WERI-Rb-1 (cell line): ENCODE data around the gene DHCR24.
A peak's percentile ranks its signal among the peaks of the same experiment; 100 is the strongest.
"Not testable (repeated sequence)": the region's sequence is repeated elsewhere in the genome, so short reads cannot be mapped to it uniquely, and the experiment has no call there.

Experiments
- DNase-seq: peaks from one replicate; pipeline ENCODE4 v3.0.0-alpha.2; 2020
- H3K27ac ChIP-seq: fragments of 250-450 bp; sonication (Bioruptor Pico); 2 replicates; pipeline ENCODE4 v1.5.1; 2020; ENCODE audit warnings: mild to moderate bottlenecking, moderate library complexity
- H3K27me3 ChIP-seq: fragments of 250-450 bp; sonication (Bioruptor Pico); 2 replicates; pipeline ENCODE4 v1.5.1; 2021; ENCODE audit warnings: mild to moderate bottlenecking, low read depth, moderate library complexity; ENCODE audit not compliant: insufficient read depth, severe bottlenecking
- H3K36me3 ChIP-seq: fragments of 250-450 bp; sonication (Bioruptor Pico); 2 replicates; pipeline ENCODE4 v1.5.1; 2020; ENCODE audit warnings: mild to moderate bottlenecking, moderate library complexity
- H3K4me3 ChIP-seq: 2 replicates; pipeline ENCODE4 v1.5.1; 2011; ENCODE audit warnings: low read depth, mild to moderate bottlenecking, control low read depth, low read length
- H3K9me3 ChIP-seq: fragments of 250-450 bp; sonication (Bioruptor Pico); 2 replicates; pipeline ENCODE4 v1.5.1; 2021; ENCODE audit warnings: mild to moderate bottlenecking, moderate library complexity; ENCODE audit not compliant: severe bottlenecking
- TF ChIP-seq, protein P1 (sequence below): IDR thresholded peaks from 2 replicates; pipeline ENCODE4 v1.5.1; 2011; ENCODE audit warnings: low read depth, mild to moderate bottlenecking, control low read depth, inconsistent platforms, low read length

Gene DHCR24

DNA sequence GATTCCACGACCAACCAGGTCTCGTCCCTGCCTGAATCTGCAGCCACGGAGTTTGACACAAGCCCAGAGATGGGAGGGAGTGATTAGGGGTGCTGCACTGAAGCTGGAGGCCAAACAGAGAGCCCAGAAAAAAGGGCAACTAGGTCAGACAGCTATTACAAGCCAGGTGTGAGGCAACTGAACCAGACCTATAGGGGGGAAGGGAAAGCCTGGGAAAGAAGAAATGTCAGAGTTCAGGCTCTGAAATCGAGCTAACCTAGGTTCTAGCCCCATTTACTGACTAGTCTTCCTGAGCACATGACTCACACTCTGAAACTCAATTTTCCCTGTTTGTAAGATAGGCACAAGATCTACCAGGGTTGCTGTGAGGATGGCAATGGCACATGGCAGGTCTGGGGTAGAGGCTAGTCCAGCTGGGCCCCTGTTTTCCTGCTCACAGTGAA lies 1.7 kb downstream of the DHCR24 start:
- TF ChIP-seq, protein P1, sequence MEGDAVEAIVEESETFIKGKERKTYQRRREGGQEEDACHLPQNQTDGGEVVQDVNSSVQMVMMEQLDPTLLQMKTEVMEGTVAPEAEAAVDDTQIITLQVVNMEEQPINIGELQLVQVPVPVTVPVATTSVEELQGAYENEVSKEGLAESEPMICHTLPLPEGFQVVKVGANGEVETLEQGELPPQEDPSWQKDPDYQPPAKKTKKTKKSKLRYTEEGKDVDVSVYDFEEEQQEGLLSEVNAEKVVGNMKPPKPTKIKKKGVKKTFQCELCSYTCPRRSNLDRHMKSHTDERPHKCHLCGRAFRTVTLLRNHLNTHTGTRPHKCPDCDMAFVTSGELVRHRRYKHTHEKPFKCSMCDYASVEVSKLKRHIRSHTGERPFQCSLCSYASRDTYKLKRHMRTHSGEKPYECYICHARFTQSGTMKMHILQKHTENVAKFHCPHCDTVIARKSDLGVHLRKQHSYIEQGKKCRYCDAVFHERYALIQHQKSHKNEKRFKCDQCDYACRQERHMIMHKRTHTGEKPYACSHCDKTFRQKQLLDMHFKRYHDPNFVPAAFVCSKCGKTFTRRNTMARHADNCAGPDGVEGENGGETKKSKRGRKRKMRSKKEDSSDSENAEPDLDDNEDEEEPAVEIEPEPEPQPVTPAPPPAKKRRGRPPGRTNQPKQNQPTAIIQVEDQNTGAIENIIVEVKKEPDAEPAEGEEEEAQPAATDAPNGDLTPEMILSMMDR, result no peak
- Histone ChIP-seq H3K4me3 (no peak overlapping the region), H3K9me3 (no peaks in the 10 kb centered on the region), H3K27ac (peak overlapping the region; percentile 1; the same call in 1 of the 2 replicates), H3K27me3 (no peaks in the 10 kb centered on the region), H3K36me3 (peaks cover 48% of the 10 kb centered on the region)
- DNase-seq, result no peak

DNA sequence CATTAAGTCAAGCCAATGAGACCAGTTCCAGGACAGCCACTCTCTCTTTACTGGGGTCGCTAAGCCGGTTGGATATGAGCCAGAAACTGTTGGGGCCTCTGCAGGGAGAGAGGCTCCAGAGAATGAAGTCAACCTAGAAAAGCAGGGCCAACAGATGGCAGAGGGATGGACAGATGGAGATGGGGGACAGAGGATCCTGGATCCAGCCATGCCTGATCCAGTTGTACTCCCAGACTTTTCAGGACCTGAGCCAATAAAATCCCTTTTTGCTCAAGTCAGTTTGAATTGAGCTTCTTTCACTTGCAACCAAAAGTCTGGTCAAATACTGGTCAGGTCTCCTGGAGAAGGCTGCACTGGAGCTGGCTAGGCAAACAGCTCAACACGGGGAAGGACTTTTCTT lies 2.2 kb downstream of the DHCR24 start:
- peak; percentile 49 for DNase-seq
- H3K4me3 ChIP-seq, result no peak overlapping the region
- no peaks in the 10 kb centered on the region for H3K27me3 ChIP-seq
- H3K36me3 ChIP-seq, result peaks cover 53% of the 10 kb centered on the region
- no peak overlapping the region; the same call in 1 of the 2 replicates for H3K27ac ChIP-seq
- TF ChIP-seq, protein P1, result no peak
- H3K9me3 ChIP-seq, result no peaks in the 10 kb centered on the region

GRCh38 chr1:54884135-54884586 lies 2.8 kb downstream of the DHCR24 start:
- no peaks in the 10 kb centered on the region for H3K27me3 ChIP-seq
- DNase-seq, result no peak
- peaks cover 53% of the 10 kb centered on the region for H3K36me3 ChIP-seq
- H3K9me3 ChIP-seq, result no peaks in the 10 kb centered on the region
- H3K27ac ChIP-seq, result no peak overlapping the region
- H3K4me3 ChIP-seq, result no peak overlapping the region
- TF ChIP-seq, protein P1, result no peak

DNA sequence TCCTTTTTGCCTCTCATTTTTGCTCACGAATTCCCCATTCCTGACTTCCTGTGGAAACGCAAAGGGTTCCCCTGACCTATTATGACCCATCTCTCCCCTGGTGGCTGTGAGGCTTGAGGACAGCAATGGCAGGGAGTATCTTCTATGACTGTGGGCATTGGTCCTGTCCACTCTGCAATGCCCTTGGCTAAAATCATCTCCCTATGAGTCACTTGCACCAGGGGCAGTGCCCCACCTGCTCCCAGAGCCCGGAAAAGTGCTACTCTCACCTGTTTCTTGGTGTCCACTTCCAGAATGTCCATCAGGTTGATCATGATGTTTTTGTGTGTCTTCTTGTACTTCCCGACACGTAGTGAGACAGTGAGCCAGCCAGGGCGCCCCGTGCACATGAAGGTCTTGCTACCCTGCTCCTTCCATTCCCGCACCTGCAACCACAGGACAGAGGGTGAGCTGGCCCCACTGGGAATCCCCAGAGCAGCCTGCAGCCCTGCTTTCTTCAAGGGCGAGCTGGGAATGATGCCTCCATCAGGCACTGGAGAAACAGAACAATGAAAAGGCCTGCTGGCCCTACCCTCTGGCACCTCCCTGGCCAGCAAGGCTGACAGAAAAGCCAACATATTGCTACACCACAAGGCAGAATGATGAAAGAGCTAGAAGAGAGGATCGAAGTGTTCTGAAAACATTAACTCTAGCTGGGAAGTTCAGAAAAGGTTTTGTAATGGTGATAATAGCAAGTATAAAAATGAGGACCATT lies 3.5 kb downstream of the DHCR24 start:
- H3K27me3 ChIP-seq, result no peaks in the 10 kb centered on the region
- TF ChIP-seq, protein P1, result no peak
- H3K9me3 ChIP-seq, result no peaks in the 10 kb centered on the region
- DNase-seq, result no peak
- H3K36me3 ChIP-seq, result peaks cover 53% of the 10 kb centered on the region
- H3K4me3 ChIP-seq, result no peak overlapping the region
- H3K27ac ChIP-seq, result no peak overlapping the region

GRCh38 chr1:54882519-54882918 lies 4.5 kb downstream of the DHCR24 start:
- DNase-seq, result no peak
- no peak overlapping the region for H3K27ac ChIP-seq
- no peaks in the 10 kb centered on the region for H3K9me3 ChIP-seq
- TF ChIP-seq, protein P1, result no peak
- H3K36me3 ChIP-seq, result peaks cover 53% of the 10 kb centered on the region
- no peaks in the 10 kb centered on the region for H3K27me3 ChIP-seq
- H3K4me3 ChIP-seq, result no peak overlapping the region

DNA sequence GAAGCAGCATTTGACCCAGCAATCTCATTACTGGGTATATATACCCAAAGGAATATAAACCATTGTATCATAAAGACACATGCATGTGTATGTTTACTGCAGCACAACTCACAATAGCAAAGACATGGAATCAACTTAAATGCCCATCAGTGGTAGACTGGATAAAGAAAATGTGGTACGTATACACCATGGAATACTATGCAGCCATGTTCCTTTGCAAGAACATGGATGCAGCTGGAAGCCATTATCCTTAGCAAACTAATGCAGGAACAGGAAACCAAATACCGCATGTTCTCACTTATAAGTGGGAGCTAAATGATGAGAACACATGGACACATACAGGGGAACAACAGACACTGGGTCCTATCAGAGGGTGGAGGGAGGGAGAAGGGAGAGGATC lies 5.4 kb downstream of the DHCR24 start:
- H3K36me3 ChIP-seq, result peaks cover 51% of the 10 kb centered on the region

More for the DNA sequence above, 5.4 kb downstream of the DHCR24 start:
- not testable (repeated sequence) for DNase-seq, H3K4me3 ChIP-seq, H3K27me3 ChIP-seq, H3K9me3 ChIP-seq, H3K27ac ChIP-seq
